Ascending aorta (tissue), 2 donors: Measurements from ENCODE around the gene NAA40. TPM values are rescaled to one million over a fixed set of nuclear protein-coding genes. Genes with fewer than 3 reads are reported as not detected.
A peak's percentile ranks its signal among the peaks of the same experiment; 100 is the strongest.

Experiments used
- DNase-seq, 2 donors: peaks; one replicate each; pipeline ENCODE4 v3.0.0-alpha.2; 2019; ENCODE audit warnings: low spot score in 2 of 2
- H3K27ac ChIP-seq, 2 donors: fragments of 200-600 bp; sonication (generic); one replicate each; pipeline ENCODE4 v1.5.1; 2016 to 2017; ENCODE audit warnings: mild to moderate bottlenecking in 1 of 2
- H3K27me3 ChIP-seq: fragments of 200-600 bp; sonication (generic); one replicate; pipeline ENCODE4 v1.5.1; 2017
- H3K36me3 ChIP-seq, 2 donors: fragments of 200-600 bp; sonication (generic); one replicate each; pipeline ENCODE4 v1.5.1; 2016
- H3K4me1 ChIP-seq, 2 donors: fragments of 200-600 bp; sonication (generic); one replicate each; pipeline ENCODE4 v1.5.1; 2016 to 2017; ENCODE audit warnings: mild to moderate bottlenecking in 1 of 2
- H3K4me3 ChIP-seq, 2 donors: fragments of 200-600 bp; sonication (generic); one replicate each; pipeline ENCODE4 v1.5.1; 2016 to 2017; ENCODE audit warnings: mild to moderate bottlenecking in 1 of 2
- H3K9me3 ChIP-seq, 2 donors: fragments of 200-600 bp; sonication (generic); one replicate each; pipeline ENCODE4 v1.5.1; 2016
- CTCF ChIP-seq, 3 experiments: fragments of 200-600 bp in 2 of 3; fragments of 450-650 bp in 1 of 3; sonication (generic) in 2 of 3; IDR thresholded peaks; one replicate each; pipeline ENCODE4 v1.5.1; 2016 to 2019; ENCODE audit warnings: antibody characterized with exemption in 3 of 3, mild to moderate bottlenecking in 1 of 3, moderate library complexity in 1 of 3
- intact Hi-C: fragments of 100-400 bp; cut with DNase I; formaldehyde crosslinking; loops from one replicate; pipeline ENCODE4 v1.15.1; 2023
- total RNA-seq: library from RNA; depleted of rRNA; stranded (reverse); fragments of >200 nt; gene quantifications from one replicate; pipeline ENCODE4 v1.1.0, GENCODE V29; 2016

The NAA40 gene
- total RNA-seq, 1 donor from 2014 or later: 3.1 TPM

- no peak for TF ChIP-seq CTCF (IDR thresholded peaks at IDR 0.05)
- H3K4me3 ChIP-seq: no peak overlapping the region
- H3K4me1 ChIP-seq: peaks cover 4 to 39% of the 10 kb centered on the region in 2 donors
- H3K36me3 ChIP-seq: peaks cover 12 to 13% of the 10 kb centered on the region in 2 donors
- H3K9me3 ChIP-seq: no peaks in the 10 kb centered on the region
- intact Hi-C loops: no loop called here
- DNase-seq: no peak
- no peak overlapping the region for H3K27ac ChIP-seq
- no peaks in the 10 kb centered on the region for H3K27me3 ChIP-seq
Observed at GRCh38 chr11:63912678-63913077, 26.1 kb upstream of the NAA40 start.

GRCh38 chr11:63913866-63914830 lies 24.7 kb upstream of the NAA40 start:
- Histone ChIP-seq H3K27me3 (no peaks in the 10 kb centered on the region), H3K27ac (no peak overlapping the region), H3K4me1 (peaks cover 12 to 40% of the 10 kb centered on the region in 2 donors), H3K4me3 (no peak overlapping the region), H3K36me3 (peaks cover 2% of the 10 kb centered on the region in 2 donors), H3K9me3 (no peaks in the 10 kb centered on the region)
- no peak for TF ChIP-seq CTCF (IDR thresholded peaks at IDR 0.05)
- DNase-seq: no peak
- intact Hi-C loops: no loop called here

GRCh38 chr11:63914896-63915691 lies 23.7 kb upstream of the NAA40 start:
- H3K4me1 ChIP-seq: peaks cover 18 to 43% of the 10 kb centered on the region in 2 donors
- TF ChIP-seq CTCF (IDR thresholded peaks at IDR 0.05): no peak
- intact Hi-C loops: no loop called here
- H3K9me3 ChIP-seq: no peaks in the 10 kb centered on the region
- peak overlapping the region in 1 of 2 donors; percentile 67 for H3K4me3 ChIP-seq
- no peaks in the 10 kb centered on the region for H3K36me3 ChIP-seq
- DNase-seq: no peak
- peak overlapping the region; percentile 58 to 92 for H3K27ac ChIP-seq
- H3K27me3 ChIP-seq: no peaks in the 10 kb centered on the region

- H3K27ac ChIP-seq: peak overlapping the region; percentile 58 to 92
- intact Hi-C loops: no loop called here
- peak in 1 of 2 donors; percentile 81 for DNase-seq
Observed at GRCh38 chr11:63915961-63916836, 22.6 kb upstream of the NAA40 start.

More at GRCh38 chr11:63915961-63916836, 22.6 kb upstream of the NAA40 start:
- peak; percentile 46 to 77 (median 56) for TF ChIP-seq CTCF (IDR thresholded peaks at IDR 0.05)
- no peaks in the 10 kb centered on the region for H3K36me3 ChIP-seq
- H3K27me3 ChIP-seq: no peaks in the 10 kb centered on the region
- H3K9me3 ChIP-seq: no peaks in the 10 kb centered on the region
- peaks cover 23 to 44% of the 10 kb centered on the region in 2 donors for H3K4me1 ChIP-seq
- peak overlapping the region; percentile 63 to 67 for H3K4me3 ChIP-seq
